HG03196 (cell line): ENCODE measurements around the gene INO80B.
"Not testable (repeated sequence)": the region's sequence is repeated elsewhere in the genome, so short reads cannot be mapped to it uniquely, and the experiment has no call there.

Source experiments
- ATAC-seq: cut with Tn5 transposase; IDR thresholded peaks from one replicate; pipeline ENCODE4 v1.9.1; 2021; ENCODE audit not compliant: unreplicated experiment

Gene INO80B

DNA sequence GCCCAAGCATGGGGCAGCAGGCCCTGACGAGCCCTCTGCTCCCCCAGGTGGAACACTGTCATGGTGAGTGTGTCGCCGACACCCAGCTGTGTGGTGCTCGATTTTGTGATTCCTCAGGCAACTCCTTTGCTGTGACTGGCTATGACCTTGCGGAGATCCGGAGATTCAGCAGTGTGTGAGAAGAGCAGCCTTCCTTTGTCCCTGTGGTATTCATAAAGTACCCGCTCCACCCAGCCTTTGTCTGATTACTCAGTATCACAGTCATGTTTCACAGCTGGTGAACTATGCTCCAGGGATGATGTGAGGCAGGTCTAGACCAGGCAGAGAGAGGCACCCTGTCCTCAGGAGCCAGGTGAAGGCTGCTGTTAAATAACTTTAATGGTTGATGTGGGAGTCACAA, 29.4 kb upstream of the INO80B start:
- no peak for ATAC-seq

DNA sequence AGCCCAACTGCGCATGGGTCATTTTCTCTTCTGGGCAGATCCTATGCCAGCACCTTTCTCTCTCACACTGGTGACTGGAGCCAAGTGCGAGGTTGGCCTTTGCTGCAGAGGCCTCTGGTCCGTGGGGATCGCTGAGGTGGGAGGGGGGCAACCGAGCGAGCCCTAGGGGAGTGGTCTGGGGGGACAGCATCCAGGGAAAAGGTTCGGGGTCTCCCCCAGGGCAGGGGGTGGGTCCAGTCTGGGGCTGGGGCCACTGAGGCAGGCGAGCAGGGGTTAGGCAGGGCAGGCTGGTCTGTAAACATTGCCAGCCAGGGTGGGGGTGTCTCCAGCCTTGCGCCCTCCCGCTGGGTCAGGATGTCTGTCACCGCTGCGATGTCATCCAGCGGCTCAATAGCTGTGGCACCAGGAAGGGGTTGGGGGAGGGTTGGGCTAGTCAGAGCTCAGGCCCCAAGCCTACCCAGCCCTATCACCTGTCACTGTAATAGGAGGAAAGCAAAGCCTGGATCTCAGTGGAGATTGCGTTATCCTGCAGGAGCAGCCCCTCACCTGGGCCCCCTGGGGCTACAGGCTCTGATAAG, 28.6 kb upstream of the INO80B start:
- no peak for ATAC-seq

- ATAC-seq, result no peak
Observed at GRCh38 chr2:74427551-74427950, 27.3 kb upstream of the INO80B start.

- no peak for ATAC-seq
Observed at GRCh38 chr2:74428675-74429074, 26.2 kb upstream of the INO80B start.

DNA sequence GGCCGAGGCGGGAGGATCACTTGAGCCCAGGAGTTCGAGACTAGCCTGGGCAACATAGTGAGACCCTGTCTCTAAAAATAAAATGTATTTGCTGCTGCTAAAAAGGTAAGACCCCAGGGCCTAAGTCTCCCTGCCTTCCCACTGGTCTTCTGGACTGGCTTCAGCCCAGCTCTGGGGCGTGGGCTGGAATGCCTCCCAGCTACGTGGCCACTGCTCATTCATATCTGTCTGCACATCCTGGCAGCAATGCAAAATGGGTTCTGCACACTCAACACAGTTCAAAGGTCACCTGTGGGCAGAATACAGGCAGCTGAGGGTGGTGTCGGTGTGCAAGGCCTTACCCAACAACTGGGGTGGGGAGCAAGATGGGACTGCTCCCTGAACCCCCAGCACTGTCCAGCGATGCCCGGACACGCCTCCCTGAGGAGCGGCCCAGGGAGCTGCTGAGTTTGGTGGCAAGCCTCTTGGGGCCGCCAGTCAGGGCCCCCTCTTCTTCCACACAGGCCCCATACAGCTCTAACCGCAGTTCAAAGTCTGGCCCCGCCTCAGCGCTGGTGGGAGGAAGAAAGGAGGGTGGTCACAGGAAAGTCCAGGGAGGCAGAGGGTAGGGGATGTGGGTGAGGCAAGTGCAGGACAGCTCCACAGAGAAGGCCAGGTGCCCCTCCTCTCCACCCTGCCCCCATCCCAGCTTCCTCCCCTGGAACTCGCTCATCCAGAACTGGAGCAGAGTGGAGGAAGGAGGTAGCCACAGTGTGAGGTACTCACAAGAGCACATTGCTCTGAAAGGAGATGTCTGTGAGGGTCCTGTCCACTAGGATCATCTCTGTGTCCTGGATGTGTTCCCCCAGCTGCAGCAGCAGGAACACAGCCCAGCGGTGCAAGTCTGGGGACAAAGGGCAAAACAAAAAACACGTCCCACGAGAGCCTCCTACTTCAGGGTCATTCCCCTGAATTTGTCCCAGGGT, 25.1 kb upstream of the INO80B start:
- ATAC-seq, result no peak

DNA sequence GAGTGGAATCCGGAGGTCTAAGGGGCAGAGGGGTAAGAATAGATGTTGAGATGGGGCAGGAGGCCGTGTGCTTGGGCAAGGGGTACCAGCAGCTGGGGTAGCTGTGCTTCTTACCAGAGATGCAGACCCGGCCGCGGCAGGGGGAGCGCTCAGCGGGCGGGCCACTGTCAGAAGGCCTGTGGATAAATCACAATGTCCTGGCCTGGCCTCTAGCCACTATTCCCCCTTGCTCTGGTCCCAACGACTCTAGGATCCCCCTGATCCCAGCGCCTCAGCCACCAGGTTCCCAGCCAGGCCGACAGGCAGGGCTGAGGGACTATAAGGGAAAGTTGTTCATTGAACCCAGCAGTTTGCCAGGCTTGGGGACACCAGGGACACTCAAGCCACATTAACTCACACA, 24.4 kb upstream of the INO80B start:
- ATAC-seq, result no peak

DNA sequence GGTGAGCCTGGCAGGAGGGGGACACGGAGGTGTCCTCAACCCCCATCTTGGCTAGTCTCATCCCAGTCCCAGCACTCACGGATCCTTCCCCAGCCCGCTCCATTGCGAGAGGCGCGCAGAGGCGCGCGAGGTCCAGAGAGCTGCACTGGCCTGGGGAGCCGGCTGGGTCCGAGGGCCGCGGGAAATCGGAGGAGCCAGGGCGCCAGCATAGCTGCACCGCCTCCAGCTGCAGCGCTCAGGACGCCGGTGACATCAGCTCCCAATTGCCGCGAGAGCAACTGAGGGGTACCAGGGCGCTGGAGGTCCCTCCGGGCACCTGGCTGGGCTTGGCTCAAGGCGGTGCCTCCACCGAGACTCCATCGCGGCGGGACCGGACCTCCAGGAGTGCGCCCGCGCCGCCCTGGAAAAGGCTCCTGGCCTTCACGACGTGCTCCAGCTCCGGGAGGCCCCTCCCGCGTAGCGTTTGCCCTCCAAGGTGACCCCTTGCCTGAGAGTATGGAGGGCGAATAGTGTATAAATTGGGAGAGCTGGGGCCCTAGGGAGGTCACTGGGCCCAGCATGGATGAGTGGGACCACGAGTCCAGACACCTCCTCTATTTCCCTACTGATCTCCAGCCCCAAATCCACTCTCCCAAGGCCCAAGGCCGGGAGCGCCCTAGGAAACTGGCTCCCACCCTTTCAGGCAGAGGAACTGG, 18.6 kb upstream of the INO80B start:
- no peak for ATAC-seq

GRCh38 chr2:74436848-74437695, 17.8 kb upstream of the INO80B start:
- ATAC-seq, result no peak

- ATAC-seq, result no peak
Observed at GRCh38 chr2:74438248-74438647, 16.6 kb upstream of the INO80B start.

DNA sequence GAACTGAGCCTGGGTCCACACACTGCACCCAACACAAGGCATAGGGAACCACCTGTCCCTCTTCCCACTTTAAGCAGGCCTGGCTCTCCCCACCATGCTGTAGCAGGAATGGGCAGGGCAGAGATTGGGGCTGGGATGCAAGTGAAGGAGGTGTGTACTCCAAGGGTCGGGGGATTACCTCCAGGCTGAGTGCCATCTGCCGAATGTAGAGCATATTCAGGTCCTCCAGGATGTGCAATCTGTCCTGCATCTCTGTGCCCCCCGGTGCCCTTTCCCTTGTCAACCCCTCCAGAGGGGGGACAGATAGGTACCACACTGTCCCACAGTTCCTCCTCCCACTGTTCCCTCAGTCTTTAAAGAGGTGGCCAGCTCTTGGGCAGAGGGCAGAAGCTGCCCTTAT, 15.5 kb upstream of the INO80B start:
- ATAC-seq, result no peak

- no peak for ATAC-seq
Observed at GRCh38 chr2:74439803-74440377, 15.0 kb upstream of the INO80B start.

GRCh38 chr2:74440378-74441169, 14.3 kb upstream of the INO80B start:
- peak; percentile 82 for ATAC-seq

- no peak for ATAC-seq
Observed at GRCh38 chr2:74441170-74441689, 13.7 kb upstream of the INO80B start.

DNA sequence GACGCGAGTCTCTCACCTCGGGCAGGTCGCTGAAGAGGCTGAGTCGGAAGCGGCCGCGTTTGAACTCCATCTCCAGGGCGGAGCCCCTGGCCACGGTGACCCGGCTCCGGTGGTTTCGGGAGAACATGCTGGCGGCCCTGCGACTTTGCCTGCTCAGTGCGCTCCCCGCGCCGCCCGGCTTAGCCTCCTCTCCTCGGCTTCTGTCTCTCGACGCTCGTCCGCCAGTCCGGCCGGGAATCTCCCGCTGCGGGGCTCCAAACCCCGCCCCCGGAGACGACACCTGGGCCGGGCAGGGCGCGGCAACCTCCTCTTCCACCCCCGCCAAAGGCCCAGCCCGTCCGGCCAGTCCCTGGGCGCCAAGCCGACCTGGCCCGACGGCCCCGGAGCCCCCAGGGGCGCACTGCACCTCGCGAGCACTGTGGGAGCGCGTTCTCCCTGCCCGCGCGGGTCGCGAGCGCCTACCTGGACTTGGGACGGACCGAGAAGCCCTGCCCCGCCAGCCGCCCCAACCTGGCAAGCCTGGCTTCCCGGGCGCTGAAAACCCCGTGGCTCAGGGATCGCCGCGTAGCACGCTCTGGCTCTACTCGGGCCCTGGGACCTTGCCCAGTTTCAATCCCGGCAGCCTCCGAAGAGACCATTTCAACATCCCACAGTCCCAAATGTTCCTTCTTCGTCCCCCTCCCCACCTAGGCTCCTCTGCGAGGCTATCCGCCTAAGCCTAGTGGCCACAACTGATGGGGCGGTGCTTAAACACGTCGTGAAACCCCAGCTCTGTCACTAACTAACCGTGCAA, 13.0 kb upstream of the INO80B start, which contains the start of gene RTKN:
RTKN (minus strand) TSS at position 248 of the 793 bp plus-strand sequence; CDS start at position 127, 121 bp downstream.
- peak; percentile 31 for ATAC-seq

DNA sequence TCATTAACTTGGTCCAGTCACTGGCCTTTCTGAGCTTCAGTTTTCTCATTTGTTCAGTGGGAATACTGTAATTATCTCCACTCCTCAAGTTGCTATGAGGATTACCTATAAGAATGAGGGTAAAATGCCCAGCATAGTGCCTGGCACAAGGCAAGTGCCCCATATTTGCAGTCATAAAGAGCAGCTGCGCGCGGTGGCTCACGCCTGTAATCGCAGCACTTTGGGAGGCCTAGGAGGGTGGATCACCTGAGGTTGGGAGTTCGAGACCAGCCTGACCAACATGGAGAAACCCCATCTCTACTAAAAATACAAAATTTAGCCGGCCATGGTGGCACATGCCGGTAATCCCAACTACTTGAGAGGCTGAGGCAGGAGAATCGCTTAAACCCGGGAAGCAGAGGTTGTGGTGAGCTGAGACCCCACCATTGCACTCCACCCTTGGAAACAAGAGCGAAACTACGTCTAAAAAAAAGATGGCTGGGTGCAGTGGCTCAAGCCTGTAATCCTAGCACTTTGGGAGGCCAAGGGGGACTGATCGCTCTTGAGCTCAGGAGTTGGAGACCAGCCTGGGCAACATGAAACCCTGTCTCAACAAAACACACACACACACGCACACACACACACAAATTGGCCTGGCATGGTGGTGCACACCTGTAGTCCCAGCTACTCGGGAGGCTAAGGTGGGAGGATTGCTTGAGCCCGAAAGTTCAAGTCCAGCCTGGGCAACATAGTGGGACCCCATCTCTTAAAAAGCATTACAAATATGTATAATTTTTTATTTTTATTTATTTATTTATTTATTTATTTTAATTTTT, 12.2 kb upstream of the INO80B start:
- ATAC-seq, result not testable (repeated sequence)

GRCh38 chr2:74444498-74445318, 10.2 kb upstream of the INO80B start:
- ATAC-seq, result no peak
